ENCODE data around the gene LCA5. TPM values are rescaled to one million over a fixed set of nuclear protein-coding genes. Genes with fewer than 3 reads are reported as not detected.

LCA5 gene
- total RNA-seq, 1 donor from 2014 or later, result 7.2 TPM

GRCh38 chr6:79544939-79545450 is 7.8 kb upstream of the LCA5 start:
- no peaks in the 10 kb centered on the region for H3K36me3 ChIP-seq
- peak; percentile 47 to 55 (median 48) for TF ChIP-seq CTCF (IDR thresholded peaks at IDR 0.05)
- intact Hi-C loops (cut with DNase I), result no loop called here
- peaks cover 5 to 15% of the 10 kb centered on the region in 2 donors for H3K4me1 ChIP-seq
- H3K27me3 ChIP-seq, result no peaks in the 10 kb centered on the region
- peak overlapping the region; percentile 10 to 36 for H3K4me3 ChIP-seq
- H3K9me3 ChIP-seq, result no peaks in the 10 kb centered on the region
- DNase-seq (ENCODE audit: low spot score in 2 of 2), result peak; percentile 48 to 88
- peak overlapping the region; percentile 32 to 36 for H3K27ac ChIP-seq

GRCh38 chr6:79544299-79544927 is 7.2 kb upstream of the LCA5 start:
- intact Hi-C loops (cut with DNase I), result no loop called here
- Histone ChIP-seq H3K4me1 (peaks cover 5 to 15% of the 10 kb centered on the region in 2 donors), H3K9me3 (no peaks in the 10 kb centered on the region), H3K4me3 (peak overlapping the region; percentile 10 to 36), H3K27me3 (no peaks in the 10 kb centered on the region), H3K36me3 (no peaks in the 10 kb centered on the region), H3K27ac (peak overlapping the region; percentile 32 to 36)
- TF ChIP-seq CTCF (IDR thresholded peaks at IDR 0.05), result no peak
- no peak for DNase-seq (ENCODE audit: low spot score in 2 of 2)

- H3K4me3 ChIP-seq, result no peak overlapping the region
- TF ChIP-seq CTCF (IDR thresholded peaks at IDR 0.05), result no peak
- intact Hi-C loops (cut with DNase I), result no loop called here
- H3K27ac ChIP-seq, result peak overlapping the region in 1 of 2 donors; percentile 36
- no peaks in the 10 kb centered on the region for H3K36me3 ChIP-seq
- no peak for DNase-seq (ENCODE audit: low spot score in 2 of 2)
- H3K4me1 ChIP-seq, result peaks cover 5 to 15% of the 10 kb centered on the region in 2 donors
- no peaks in the 10 kb centered on the region for H3K9me3 ChIP-seq
- H3K27me3 ChIP-seq, result no peaks in the 10 kb centered on the region
Observed at GRCh38 chr6:79543886-79544285, 6.7 kb upstream of the LCA5 start.

- H3K27ac ChIP-seq, result peak overlapping the region in 1 of 2 donors; percentile 36
- no peak for DNase-seq (ENCODE audit: low spot score in 2 of 2)
- intact Hi-C loops (cut with DNase I), result no loop called here
Observed at GRCh38 chr6:79543411-79543810, 6.2 kb upstream of the LCA5 start.

GRCh38 chr6:79538106-79538971 is 1.1 kb upstream of the LCA5 start:
- Histone ChIP-seq H3K36me3 (no peaks in the 10 kb centered on the region), H3K27ac (peak overlapping the region; percentile 89 to 93)
- intact Hi-C loops (cut with DNase I), result loop anchor here (5.0 to 10.0 kb wide), 3 partner anchors 306 to 566 kb away; partner anchors contain the start of genes BCKDHB, HMGN3 and TTK

More at GRCh38 chr6:79543411-79543810, 6.2 kb upstream of the LCA5 start:
- Histone ChIP-seq H3K4me3 (no peak overlapping the region), H3K36me3 (no peaks in the 10 kb centered on the region), H3K9me3 (no peaks in the 10 kb centered on the region), H3K4me1 (peaks cover 5 to 15% of the 10 kb centered on the region in 2 donors), H3K27me3 (no peaks in the 10 kb centered on the region)
- TF ChIP-seq CTCF (IDR thresholded peaks at IDR 0.05), result no peak

More at GRCh38 chr6:79538106-79538971, 1.1 kb upstream of the LCA5 start:
- Histone ChIP-seq H3K4me1 (no peaks in the 10 kb centered on the region), H3K9me3 (no peaks in the 10 kb centered on the region), H3K4me3 (peak overlapping the region; percentile 78 to 88), H3K27me3 (no peaks in the 10 kb centered on the region)
- no peak for DNase-seq (ENCODE audit: low spot score in 2 of 2)
- no peak for TF ChIP-seq CTCF (IDR thresholded peaks at IDR 0.05)
